Left lobe of liver (tissue), 2 donors: ENCODE measurements around the gene CLDN2. TPM values are rescaled to one million over a fixed set of nuclear protein-coding genes. Genes with fewer than 3 reads are reported as not detected.
A peak's percentile ranks its signal among the peaks of the same experiment; 100 is the strongest.
"Not testable (repeated sequence)": the region's sequence is repeated elsewhere in the genome, so short reads cannot be mapped to it uniquely, and the experiment has no call there.

Source experiments
- ATAC-seq: fragments of 200-7000 bp; cut with Tn5 transposase; one replicate; pipeline ENCODE4 v1.9.1; 2020; ENCODE audit warnings: mild to moderate bottlenecking, moderate library complexity
- DNase-seq: peaks from one replicate; pipeline ENCODE4 v3.0.0-alpha.2; 2020; ENCODE audit warnings: low spot score
- total RNA-seq: library from RNA; stranded (reverse); gene quantifications from one replicate; pipeline ENCODE4 v1.2.1, GENCODE V29; 2021
- donor health status: DM: no; HTN: no; CAD: no; lungs with moderate emphysema.
- donor health status: DM: no; HTN: yes; CAD: no.

The CLDN2 gene
- total RNA-seq, 1 donor from 2014 or later = 6.0 TPM

DNA sequence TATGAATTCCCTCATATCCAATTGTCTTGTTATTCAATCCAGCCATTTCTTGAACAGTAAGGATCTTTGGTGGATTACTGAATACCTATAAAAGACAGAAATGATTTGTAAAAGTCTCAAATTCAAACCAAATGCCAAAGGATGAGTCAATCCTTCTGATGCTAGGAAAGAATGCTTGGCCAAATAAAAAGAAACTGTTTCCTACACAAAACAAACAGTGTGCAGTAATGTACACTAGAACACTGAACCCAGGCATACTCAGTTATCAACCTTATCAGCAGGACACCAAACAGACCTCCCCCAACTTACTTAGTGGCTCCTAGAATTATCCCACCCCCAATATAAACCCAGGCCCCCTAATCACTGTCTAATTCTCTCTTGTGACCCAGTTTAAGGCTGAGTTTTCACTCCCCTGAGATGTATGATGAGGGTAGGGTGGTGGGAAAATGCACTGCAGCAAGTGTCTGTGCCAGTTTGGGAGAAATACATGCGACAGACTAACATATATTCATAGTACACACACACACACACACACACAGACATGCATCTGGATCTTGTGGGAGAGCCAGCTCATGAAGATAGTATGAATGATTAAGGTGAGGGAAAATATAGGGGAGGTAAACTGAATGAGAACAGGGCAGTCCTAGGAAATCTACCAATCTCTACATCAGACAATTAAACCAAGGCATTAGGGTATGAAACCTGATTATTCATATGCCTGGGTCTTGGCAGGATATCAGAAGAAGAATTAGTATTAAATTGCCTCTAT is 35.0 kb downstream of the CLDN2 start:
- ATAC-seq (peak; percentile 38), DNase-seq (no peak)

DNA sequence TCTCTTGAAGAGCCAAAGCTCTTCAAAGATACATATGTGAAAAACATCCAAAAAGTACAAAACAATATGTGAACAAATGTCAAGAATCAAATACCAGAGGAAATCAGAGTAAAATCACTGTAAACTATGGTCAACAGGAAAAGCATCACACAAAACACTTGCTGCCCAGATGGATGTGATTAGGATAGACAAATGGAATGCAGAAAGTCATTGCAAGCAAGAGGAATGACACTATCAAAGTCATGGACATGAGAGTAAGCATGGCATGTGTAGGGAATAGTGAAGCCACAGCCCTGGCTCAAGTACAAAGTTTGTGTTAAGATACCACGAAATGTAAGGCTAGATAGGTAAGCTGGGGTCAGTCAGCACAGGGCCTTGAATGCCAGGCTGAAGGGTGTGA is 37.7 kb downstream of the CLDN2 start:
- no peak for ATAC-seq
- no peak for DNase-seq

DNA sequence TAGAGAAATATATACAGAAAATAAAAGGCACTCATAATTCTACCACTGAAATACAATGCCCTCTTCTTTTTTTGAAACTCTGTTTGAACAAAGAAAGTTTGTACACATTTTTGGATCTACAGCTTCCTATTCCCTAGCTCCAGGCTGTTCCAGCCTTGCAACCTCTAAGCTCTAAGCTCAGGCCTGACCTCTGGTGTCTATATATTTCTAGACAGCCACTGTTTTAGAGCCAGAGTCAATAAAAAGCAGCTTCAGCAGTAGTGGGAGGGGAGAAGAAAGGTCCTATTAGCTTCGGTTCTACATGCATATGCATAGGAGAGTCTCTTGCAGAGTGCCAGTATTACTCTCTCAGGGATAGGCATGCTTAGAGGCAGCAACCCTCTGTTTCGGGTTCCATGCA is 39.7 kb downstream of the CLDN2 start:
- ATAC-seq (peak; percentile 99), DNase-seq (no peak)

DNA sequence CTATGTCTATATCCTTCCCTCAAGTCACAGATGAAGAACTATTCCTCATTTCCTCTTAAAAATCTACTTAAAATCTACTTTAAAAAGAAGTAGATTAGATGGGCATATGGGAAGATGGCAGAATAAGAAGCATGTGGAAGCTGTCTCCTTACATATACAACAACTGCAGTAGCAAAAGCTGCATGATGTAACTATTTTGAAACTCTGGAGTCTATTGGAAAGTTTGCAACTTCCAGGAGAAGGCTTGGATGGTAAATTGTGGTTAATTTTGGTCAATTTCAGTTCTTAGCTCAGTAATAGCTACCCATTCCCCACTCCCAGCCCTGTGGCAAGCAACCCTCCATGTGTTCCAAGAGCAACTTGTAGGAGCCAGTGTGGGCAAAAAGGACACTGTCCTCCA is 42.9 kb downstream of the CLDN2 start:
- ATAC-seq (no peak), DNase-seq (no peak)

DNA sequence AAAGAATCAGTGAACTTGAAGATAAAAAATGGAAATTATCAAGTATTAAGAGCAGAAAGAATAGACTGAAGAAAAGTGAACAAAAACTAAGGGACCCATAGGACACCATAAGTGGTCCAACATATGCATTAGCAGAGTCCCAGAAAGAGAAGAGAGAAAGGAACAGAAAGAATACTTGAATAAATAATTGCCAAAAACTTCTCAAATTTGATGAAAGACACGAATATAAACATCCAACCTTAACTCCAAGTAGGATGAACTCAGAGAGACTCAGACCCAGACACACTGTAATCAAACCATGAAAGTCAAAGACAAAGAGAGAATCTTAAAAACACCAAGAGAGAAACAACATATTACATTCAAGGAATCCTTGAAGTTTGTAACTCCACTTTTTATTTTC is 44.1 kb downstream of the CLDN2 start:
- no peak for ATAC-seq

DNA sequence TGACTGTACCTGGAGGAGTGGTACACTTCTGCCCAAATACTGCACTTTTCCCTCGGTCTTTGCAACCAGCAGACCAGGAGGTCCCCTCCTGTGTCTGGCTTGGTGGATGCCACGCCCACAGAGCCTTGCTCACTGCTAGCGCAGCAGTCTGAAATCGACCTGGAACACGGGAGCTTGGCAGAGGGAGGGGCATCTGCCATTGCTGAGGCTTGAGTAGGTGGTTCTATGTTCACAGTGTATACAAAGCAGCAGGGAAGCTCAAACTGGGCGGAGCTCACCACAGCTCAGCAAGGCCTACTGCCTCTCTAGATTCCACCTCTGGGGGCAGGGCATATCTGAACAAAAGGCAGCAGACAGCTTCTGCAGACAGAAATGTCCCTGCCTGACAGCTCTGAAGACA is 46.3 kb downstream of the CLDN2 start:
- ATAC-seq, DNase-seq: not testable (repeated sequence)

More for the DNA sequence above, 44.1 kb downstream of the CLDN2 start:
- DNase-seq = no peak

DNA sequence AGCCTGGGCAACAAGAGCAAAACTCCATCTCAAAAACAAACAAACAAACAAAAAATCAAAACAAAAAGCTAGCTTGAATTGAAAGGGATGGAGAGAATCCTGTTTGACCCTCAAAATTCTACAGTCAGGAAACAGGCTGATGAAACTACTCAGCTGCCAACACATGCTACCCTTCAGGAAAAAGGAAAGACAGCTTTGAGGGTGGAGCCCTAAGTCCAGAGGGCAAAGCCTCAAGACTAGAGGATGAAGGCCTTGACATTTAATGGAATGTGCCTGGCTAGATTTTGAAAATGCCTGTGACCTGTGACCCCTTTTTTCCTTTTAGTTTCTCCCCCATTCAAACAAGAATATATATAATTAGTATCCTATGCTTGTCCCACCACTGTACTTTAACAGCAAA is 52.7 kb downstream of the CLDN2 start:
- no peak for ATAC-seq
- DNase-seq = no peak

DNA sequence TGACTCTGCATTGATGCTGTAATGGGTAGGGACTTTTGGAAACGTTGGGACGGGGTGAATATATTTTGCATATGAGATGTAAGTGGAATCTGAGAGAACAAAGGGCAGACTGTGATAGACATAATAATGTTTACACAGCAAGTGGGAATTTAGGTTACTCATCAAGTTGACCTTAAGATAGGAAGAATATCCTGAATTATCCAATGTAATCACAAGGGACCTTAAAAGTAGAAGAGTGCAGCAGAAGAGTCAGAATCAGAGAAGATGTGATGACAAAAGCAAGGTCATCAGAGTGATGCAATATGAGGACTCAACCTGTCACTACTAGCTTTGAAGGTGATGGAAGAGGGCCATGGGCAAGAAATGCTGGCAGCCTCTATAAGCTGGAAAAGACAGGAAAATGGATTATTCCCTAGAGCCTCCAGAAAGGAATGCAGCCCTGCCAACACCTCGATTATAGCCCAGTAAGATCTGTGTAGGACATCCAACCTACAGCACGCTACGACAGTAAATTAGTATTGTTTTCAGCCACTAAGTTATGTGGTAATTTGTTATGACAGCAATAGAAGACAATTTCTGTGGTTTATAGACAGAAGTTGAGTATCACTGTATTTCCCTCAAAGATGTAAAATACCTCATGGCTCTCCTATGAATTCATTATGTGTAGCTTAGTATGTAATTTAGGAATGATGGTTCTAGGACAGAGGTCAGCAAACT is 53.4 kb downstream of the CLDN2 start:
- DNase-seq = no peak
- no peak for ATAC-seq

DNA sequence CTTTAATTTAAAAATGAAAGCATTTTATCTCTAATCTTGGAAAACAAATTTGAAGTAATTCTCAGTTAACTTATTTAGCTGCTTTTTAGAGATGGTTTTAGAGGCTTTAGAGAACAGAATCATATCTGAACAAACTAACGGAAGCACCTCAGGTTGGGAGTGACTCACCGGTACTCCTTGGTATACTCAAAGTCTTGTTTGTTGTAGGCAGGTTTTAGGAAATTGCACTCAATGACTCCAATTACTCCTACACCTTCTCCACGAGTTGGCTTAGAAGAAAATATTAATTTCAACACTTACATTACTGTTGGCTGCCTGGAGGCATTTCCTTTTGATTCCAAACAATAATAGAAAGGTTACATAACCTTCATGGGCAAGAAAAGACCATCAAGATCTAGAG is 56.2 kb downstream of the CLDN2 start:
- ATAC-seq = no peak

More for the DNA sequence above, 56.2 kb downstream of the CLDN2 start:
- no peak for DNase-seq

Other genes starting within 250 kb of the CLDN2 start
- 39.3 TPM for gene RNF128, start 193.7 kb upstream of the CLDN2 start, total RNA-seq
- 7.7 TPM for gene TBC1D8B, start 117.7 kb upstream of the CLDN2 start, total RNA-seq
- gene RIPPLY1, start 17.1 kb upstream of the CLDN2 start, total RNA-seq = 0.75 TPM
- 8.5 TPM for gene MORC4, start 79.8 kb downstream of the CLDN2 start, total RNA-seq
- gene RBM41, start 198.4 kb downstream of the CLDN2 start, total RNA-seq = 8.8 TPM